SK-N-SH (cell line): ENCODE results near the gene PIP4K2C.

ENCODE experiments used
- CHD2 ChIP-seq: fragments of 150-350 bp; IDR thresholded peaks from 2 replicates; pipeline ENCODE4 v1.6.1; 2018; ENCODE audit warnings: low read length; ENCODE audit not compliant: partially characterized antibody
- EZH2phosphoT487 ChIP-seq: fragments of 200-600 bp; sonication (generic); IDR thresholded peaks from 2 replicates; pipeline ENCODE4 v1.6.1; 2017; ENCODE audit warnings: low read depth, mixed run types, mild to moderate bottlenecking, antibody characterized with exemption, moderate library complexity, borderline replicate concordance
- FOSL2 ChIP-seq: IDR thresholded peaks from 2 replicates; pipeline ENCODE4 v1.4.0; 2012; ENCODE audit warnings: low read depth, mild to moderate bottlenecking, moderate library complexity, borderline replicate concordance
- FOXM1 ChIP-seq: IDR thresholded peaks from 2 replicates; pipeline ENCODE4 v1.4.0; 2012; ENCODE audit warnings: low read depth, mild to moderate bottlenecking
- MXI1 ChIP-seq: IDR thresholded peaks from 2 replicates; pipeline ENCODE4 v1.6.1; 2012; ENCODE audit warnings: mild to moderate bottlenecking, low read depth, low read length, improper control_type of control experiment
- RAD21 ChIP-seq: IDR thresholded peaks from 2 replicates; pipeline ENCODE4 v1.6.1; 2012; ENCODE audit warnings: mild to moderate bottlenecking, low read length
- SMC3 ChIP-seq: IDR thresholded peaks from 2 replicates; pipeline ENCODE4 v1.6.1; 2012; ENCODE audit warnings: low read depth, low read length, improper control_type of control experiment
- TAF1 ChIP-seq: IDR thresholded peaks from 2 replicates; pipeline ENCODE4 v1.6.1; 2012; ENCODE audit warnings: low read depth, mild to moderate bottlenecking, low read length, moderate library complexity, borderline replicate concordance
- USF2 ChIP-seq: fragments of 150-350 bp; IDR thresholded peaks from 2 replicates; pipeline ENCODE4 v1.6.1; 2017; ENCODE audit warnings: antibody characterized with exemption, low read length, low read depth, borderline replicate concordance
- TF ChIP-seq, protein P1 (sequence below): fragments of 200-600 bp; sonication (generic); IDR thresholded peaks from 2 replicates; pipeline ENCODE4 v1.6.1; 2017; ENCODE audit warnings: antibody characterized with exemption, mild to moderate bottlenecking, moderate library complexity
- TF ChIP-seq, protein P2 (sequence below): IDR thresholded peaks from 2 replicates; pipeline ENCODE4 v1.4.0; 2012; ENCODE audit warnings: low read depth

DNA sequence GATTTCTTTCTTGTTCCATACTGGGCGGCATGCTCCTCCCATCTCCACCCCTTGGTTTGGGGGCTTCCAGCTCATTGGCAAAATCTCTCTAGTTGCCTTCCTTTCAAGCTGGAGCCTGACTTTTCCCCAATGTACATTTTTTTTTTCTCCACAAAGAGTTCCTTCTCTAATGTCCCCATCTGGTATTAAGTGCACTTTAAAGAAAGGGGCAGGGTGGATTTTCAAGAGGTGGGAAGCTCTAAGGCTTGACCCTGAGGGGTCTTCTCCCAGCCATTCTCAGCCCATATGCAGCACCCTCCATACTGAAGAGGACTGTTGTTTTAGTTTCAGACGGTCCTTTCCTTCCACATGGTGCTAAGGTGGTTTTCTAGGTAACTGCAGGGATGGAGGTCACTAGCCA, 5.8 kb upstream of the PIP4K2C start:
- TF ChIP-seq SMC3 = no peak
- TF ChIP-seq EZH2phosphoT487 = no peak
- TF ChIP-seq, protein P1, sequence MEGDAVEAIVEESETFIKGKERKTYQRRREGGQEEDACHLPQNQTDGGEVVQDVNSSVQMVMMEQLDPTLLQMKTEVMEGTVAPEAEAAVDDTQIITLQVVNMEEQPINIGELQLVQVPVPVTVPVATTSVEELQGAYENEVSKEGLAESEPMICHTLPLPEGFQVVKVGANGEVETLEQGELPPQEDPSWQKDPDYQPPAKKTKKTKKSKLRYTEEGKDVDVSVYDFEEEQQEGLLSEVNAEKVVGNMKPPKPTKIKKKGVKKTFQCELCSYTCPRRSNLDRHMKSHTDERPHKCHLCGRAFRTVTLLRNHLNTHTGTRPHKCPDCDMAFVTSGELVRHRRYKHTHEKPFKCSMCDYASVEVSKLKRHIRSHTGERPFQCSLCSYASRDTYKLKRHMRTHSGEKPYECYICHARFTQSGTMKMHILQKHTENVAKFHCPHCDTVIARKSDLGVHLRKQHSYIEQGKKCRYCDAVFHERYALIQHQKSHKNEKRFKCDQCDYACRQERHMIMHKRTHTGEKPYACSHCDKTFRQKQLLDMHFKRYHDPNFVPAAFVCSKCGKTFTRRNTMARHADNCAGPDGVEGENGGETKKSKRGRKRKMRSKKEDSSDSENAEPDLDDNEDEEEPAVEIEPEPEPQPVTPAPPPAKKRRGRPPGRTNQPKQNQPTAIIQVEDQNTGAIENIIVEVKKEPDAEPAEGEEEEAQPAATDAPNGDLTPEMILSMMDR = no peak
- no peak for TF ChIP-seq USF2
- TF ChIP-seq CHD2 = no peak
- no peak for TF ChIP-seq FOXM1
- no peak for TF ChIP-seq MXI1
- no peak for TF ChIP-seq RAD21
- no peak for TF ChIP-seq TAF1
- TF ChIP-seq FOSL2 = no peak
- TF ChIP-seq, protein P2, sequence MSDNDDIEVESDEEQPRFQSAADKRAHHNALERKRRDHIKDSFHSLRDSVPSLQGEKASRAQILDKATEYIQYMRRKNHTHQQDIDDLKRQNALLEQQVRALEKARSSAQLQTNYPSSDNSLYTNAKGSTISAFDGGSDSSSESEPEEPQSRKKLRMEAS = no peak
